Measurements from ENCODE around the gene IL4I1. TPM values are rescaled to one million over a fixed set of nuclear protein-coding genes. Genes with fewer than 3 reads are reported as not detected.
"Not testable (repeated sequence)": the region's sequence is repeated elsewhere in the genome, so short reads cannot be mapped to it uniquely, and the experiment has no call there.

IL4I1 gene
- total and polyA plus RNA-seq, 12 donors = 0.18 to 3.2 (median 1.2) TPM

DNA sequence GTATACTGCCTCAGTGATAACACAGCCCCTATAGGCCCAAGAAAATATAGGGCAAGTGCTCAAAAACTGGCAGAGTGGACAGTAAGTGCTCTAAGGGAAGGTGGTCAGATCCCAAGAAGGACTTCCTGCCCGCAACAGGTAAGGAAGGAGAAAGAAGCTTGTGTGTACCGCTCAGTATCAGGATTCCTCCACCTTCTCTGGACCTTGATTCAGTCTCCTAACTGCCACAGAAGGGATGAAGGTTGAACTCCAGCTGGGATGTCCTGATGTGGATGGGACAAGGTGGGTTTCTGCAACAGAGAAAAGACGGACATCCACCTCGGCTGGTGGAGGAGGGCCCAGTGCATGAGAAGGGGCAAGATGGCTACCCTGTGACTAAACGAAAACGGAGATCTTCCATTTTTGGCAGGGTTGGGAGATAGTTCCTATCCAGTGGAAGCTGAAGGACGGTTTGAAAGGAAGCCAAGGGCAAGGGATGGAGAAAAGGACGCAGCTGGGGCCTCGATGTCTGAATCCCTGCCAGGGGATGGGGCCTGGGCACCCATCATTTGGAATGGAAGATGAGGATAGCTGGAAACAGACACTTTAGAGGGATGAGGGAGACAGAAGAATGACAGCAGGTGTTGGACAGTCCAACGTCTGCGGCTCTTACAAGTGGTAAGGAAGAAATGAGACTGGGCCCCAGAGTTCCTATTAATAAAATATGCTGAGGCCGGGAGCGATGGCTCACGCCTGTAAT is 31.0 kb upstream of the IL4I1 start:
- H3K4me3 ChIP-seq = peak overlapping the region in 1 of 4 donors; percentile 86
- intact Hi-C loops (cut with DNase I) = no loop called here
- 63 to 67% (median 66%) methylated on average over 12 to 14 of the region's 14 CpGs for WGBS, 4 donors

DNA sequence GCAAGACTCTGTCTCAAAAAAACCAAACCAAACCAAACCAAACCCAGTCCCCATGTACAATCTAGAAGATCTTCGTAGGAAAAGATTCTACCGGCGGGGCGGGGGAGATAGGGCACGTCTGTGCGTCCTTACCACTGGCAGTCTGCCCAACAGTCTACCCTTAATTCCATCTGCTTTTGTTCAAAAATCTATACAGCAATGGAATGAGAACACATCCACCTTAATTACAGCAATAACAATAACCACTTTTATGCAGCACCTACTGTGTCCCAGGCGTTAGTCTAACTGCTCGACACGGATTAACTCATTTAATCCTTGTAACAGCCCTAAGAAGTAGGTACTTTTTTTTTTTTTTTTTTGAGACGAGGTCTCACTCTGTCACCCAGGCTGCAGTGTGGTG is 29.8 kb upstream of the IL4I1 start:
- DNase-seq = no peak
- H3K27me3 ChIP-seq = no peaks in the 10 kb centered on the region
- H3K27ac ChIP-seq = no peak overlapping the region
- no peaks in the 10 kb centered on the region for H3K9me3 ChIP-seq (replicated peaks in 1 of 3)
- H3K4me3 ChIP-seq = no peak overlapping the region
- H3K36me3 ChIP-seq (replicated peaks in 1 of 2) = peaks cover 0 to 29% of the 10 kb centered on the region in 2 donors
- WGBS, 4 donors = 93 to 98% (median 95%) methylated on average over 10 of the region's 10 CpGs
- intact Hi-C loops (cut with DNase I) = no loop called here
- peaks cover 21 to 47% of the 10 kb centered on the region in 2 donors for H3K4me1 ChIP-seq (replicated peaks in 1 of 2)
- no peak for TF ChIP-seq POLR2A (IDR thresholded peaks at IDR 0.05)
- TF ChIP-seq, protein P1, sequence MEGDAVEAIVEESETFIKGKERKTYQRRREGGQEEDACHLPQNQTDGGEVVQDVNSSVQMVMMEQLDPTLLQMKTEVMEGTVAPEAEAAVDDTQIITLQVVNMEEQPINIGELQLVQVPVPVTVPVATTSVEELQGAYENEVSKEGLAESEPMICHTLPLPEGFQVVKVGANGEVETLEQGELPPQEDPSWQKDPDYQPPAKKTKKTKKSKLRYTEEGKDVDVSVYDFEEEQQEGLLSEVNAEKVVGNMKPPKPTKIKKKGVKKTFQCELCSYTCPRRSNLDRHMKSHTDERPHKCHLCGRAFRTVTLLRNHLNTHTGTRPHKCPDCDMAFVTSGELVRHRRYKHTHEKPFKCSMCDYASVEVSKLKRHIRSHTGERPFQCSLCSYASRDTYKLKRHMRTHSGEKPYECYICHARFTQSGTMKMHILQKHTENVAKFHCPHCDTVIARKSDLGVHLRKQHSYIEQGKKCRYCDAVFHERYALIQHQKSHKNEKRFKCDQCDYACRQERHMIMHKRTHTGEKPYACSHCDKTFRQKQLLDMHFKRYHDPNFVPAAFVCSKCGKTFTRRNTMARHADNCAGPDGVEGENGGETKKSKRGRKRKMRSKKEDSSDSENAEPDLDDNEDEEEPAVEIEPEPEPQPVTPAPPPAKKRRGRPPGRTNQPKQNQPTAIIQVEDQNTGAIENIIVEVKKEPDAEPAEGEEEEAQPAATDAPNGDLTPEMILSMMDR (IDR thresholded peaks at IDR 0.05) = no peak

More for the DNA sequence above, 31.0 kb upstream of the IL4I1 start:
- Histone ChIP-seq H3K27ac (peak overlapping the region in 3 of 5 donors; percentile 95 to 97 (median 96)), H3K9me3 (replicated peaks in 1 of 3) (no peaks in the 10 kb centered on the region), H3K27me3 (no peaks in the 10 kb centered on the region), H3K4me1 (replicated peaks in 1 of 2) (peaks cover 20 to 37% of the 10 kb centered on the region in 2 donors), H3K36me3 (replicated peaks in 1 of 2) (peaks cover 0 to 26% of the 10 kb centered on the region in 2 donors)
- TF ChIP-seq, protein P1 (IDR thresholded peaks at IDR 0.05) = no peak
- TF ChIP-seq POLR2A (IDR thresholded peaks at IDR 0.05) = no peak
- DNase-seq = no peak

DNA sequence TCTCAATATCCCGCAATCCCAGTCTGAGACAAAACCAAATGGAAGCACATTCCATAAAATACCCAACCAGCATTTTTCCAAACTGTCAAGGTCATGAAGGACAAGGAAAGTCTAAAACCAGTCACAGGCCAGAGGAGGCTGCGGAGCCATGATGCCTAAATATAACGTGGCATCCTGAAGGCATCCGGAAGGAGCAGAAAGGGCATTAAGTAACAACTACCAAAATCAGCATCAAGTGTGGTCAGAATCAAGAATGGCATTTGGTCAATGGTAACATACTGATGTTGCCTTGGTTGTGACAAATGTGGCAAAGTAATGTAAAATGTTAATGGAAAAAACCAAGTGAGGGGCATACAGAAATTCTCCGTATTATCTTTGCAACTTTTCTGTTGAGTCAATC is 28.8 kb upstream of the IL4I1 start:
- Histone ChIP-seq H3K9me3 (replicated peaks in 1 of 3) (no peaks in the 10 kb centered on the region), H3K27ac (no peak overlapping the region), H3K4me1 (replicated peaks in 1 of 2) (peaks cover 21 to 47% of the 10 kb centered on the region in 2 donors), H3K27me3 (no peaks in the 10 kb centered on the region), H3K4me3 (no peak overlapping the region), H3K36me3 (replicated peaks in 1 of 2) (peaks cover 0 to 29% of the 10 kb centered on the region in 2 donors)
- intact Hi-C loops (cut with DNase I) = no loop called here
- WGBS, 4 donors = 94 to 96% (median 94%) methylated on average over 5 of the region's 5 CpGs
- TF ChIP-seq, protein P1 (IDR thresholded peaks at IDR 0.05) = no peak
- no peak for TF ChIP-seq POLR2A (IDR thresholded peaks at IDR 0.05)
- DNase-seq = no peak

DNA sequence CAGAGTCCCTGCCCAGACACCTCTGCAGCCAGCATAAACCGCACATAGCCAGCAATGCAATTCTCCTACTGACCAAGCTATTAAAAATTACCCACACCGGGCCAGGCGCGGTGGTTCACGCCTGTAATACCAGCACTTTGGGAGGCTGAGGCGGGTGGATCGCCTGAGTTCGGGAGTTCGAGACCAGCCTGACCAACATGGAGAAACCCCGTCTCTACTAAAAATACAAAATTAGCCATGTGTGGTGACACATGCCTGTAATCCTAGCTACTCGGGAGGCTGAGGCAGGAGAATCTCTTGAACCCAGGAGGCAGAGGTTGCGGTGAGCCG is 28.2 kb upstream of the IL4I1 start:
- H3K4me1 ChIP-seq (replicated peaks in 1 of 2) = peaks cover 21 to 43% of the 10 kb centered on the region in 2 donors
- H3K9me3 ChIP-seq (replicated peaks in 1 of 3); DNase-seq; intact Hi-C loops (cut with DNase I); H3K4me3 ChIP-seq; H3K27me3 ChIP-seq; H3K27ac ChIP-seq: not testable (repeated sequence)
- H3K36me3 ChIP-seq (replicated peaks in 1 of 2) = peaks cover 0 to 29% of the 10 kb centered on the region in 2 donors
- WGBS, 4 donors = 93 to 100% (median 95%) methylated on average over 12 to 13 of the region's 13 CpGs

Data from adrenal gland (tissue), 12 donors.